HFF-Myc (cell line): Measurements from ENCODE around the gene CTDSP2.

Source experiments
- DNase-seq: peaks from one replicate; pipeline ENCODE4 v3.0.0-alpha.2; 2011; ENCODE audit warnings: low read depth; ENCODE audit errors: extremely low read depth
- H3K4me3 ChIP-seq: replicated peaks from 2 replicates; pipeline ENCODE4 v1.5.1; 2011; ENCODE audit warnings: low read depth, mild to moderate bottlenecking, control low read depth, low read length
- TF ChIP-seq, protein P1 (sequence below): IDR thresholded peaks from 2 replicates; pipeline ENCODE4 v1.5.1; 2012; ENCODE audit warnings: mild to moderate bottlenecking, low read depth, low read length, control low read depth; ENCODE audit errors: missing control alignments

Gene CTDSP2

GRCh38 chr12:57869298-57869926 is 22.9 kb upstream of the CTDSP2 start:
- TF ChIP-seq, protein P1, sequence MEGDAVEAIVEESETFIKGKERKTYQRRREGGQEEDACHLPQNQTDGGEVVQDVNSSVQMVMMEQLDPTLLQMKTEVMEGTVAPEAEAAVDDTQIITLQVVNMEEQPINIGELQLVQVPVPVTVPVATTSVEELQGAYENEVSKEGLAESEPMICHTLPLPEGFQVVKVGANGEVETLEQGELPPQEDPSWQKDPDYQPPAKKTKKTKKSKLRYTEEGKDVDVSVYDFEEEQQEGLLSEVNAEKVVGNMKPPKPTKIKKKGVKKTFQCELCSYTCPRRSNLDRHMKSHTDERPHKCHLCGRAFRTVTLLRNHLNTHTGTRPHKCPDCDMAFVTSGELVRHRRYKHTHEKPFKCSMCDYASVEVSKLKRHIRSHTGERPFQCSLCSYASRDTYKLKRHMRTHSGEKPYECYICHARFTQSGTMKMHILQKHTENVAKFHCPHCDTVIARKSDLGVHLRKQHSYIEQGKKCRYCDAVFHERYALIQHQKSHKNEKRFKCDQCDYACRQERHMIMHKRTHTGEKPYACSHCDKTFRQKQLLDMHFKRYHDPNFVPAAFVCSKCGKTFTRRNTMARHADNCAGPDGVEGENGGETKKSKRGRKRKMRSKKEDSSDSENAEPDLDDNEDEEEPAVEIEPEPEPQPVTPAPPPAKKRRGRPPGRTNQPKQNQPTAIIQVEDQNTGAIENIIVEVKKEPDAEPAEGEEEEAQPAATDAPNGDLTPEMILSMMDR = no peak
- no peak overlapping the region for H3K4me3 ChIP-seq
- DNase-seq = no peak

DNA sequence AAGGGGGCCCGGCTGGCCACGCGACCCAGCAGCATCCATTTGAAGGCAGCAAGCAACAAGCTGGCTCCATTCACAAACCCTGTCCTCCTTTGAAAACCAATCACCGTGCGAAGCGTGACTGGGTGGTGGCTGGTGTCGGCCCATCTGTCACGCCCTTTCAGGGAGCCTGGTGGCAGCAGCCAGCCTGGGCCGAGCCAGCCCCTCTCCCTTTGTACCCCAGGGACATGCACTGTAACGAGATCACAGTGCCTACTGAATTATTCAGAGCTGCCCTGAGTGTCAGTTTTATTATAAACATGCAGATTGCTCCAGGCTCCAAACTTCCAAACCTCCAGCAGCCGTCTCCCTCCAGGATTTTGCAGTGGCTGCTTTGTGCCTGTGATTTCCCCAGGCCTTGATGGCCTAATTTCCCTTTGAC is 22.3 kb upstream of the CTDSP2 start:
- DNase-seq = no peak
- H3K4me3 ChIP-seq = no peak overlapping the region
- TF ChIP-seq, protein P1 = no peak

DNA sequence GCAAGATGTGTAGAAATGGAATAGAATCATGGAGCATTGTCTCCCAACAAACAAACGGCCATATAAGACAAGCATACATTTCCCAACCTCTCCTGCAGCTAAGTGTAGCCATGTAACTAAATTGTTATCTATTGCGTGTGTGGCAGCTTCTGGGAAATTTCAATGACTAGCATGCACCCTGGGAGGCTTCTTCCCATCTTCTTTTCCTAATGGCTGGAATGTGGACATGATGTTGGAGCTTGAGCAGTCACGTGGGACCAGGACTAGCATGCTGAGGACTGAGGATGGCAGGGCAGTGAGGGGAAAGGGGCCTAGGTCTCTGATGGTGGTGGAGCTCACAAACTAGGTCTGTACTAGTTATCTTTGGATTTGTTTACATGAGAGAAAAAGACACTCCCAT is 21.7 kb upstream of the CTDSP2 start:
- TF ChIP-seq, protein P1 = no peak
- no peak for DNase-seq
- no peak overlapping the region for H3K4me3 ChIP-seq

GRCh38 chr12:57866308-57867019 is 19.9 kb upstream of the CTDSP2 start:
- no peak for DNase-seq
- TF ChIP-seq, protein P1 = no peak
- H3K4me3 ChIP-seq = no peak overlapping the region

GRCh38 chr12:57865084-57865751 is 18.7 kb upstream of the CTDSP2 start:
- TF ChIP-seq, protein P1 = no peak

DNA sequence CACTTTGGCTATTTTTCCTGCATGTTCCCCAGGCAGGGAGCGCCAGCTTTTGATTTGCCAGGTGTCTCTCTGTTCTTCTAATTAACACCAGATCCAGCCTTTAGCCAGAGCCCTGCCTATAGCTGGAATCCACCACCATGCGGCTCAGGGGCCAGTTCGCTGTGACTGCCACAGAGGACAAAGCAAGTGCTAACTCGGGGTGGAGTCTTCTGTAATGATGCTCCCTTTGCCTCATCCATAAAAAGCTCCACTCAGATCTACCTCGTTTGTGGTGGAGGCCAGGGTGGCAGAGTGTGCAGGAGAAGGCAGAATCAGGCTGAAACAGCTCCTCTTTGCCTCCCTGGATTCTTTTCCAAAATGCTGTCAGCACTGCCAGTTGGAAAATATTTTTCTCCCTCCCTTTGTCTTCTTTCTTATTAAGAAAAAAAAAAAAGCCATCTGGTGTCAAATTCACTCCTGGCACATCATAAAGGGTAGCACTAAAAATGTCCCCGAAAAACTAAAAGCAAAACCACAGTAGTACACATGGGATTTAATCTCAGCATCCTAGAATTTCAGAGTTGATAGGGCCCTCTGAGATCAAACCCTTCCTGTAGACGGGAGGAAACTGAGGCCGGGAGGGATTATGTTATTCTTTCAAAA is 18.0 kb upstream of the CTDSP2 start:
- TF ChIP-seq, protein P1 = peak; percentile 10
- DNase-seq = no peak
- peak overlapping the region; percentile 40 for H3K4me3 ChIP-seq

More at GRCh38 chr12:57865084-57865751, 18.7 kb upstream of the CTDSP2 start:
- no peak for DNase-seq
- peak overlapping the region; percentile 40 for H3K4me3 ChIP-seq
